ENCODE measurements around the gene GDE1.

Gene GDE1

GRCh38 chr16:19540241-19540970, 18.5 kb upstream of the GDE1 start:
- H3K4me3 ChIP-seq (ENCODE audit: low read depth, low read length): no peak overlapping the region
- no peak for TF ChIP-seq CTCF (IDR thresholded peaks at IDR 0.05; ENCODE audit: borderline replicate concordance, insufficient read depth, low read depth, low read length)

GRCh38 chr16:19532601-19533000, 10.7 kb upstream of the GDE1 start:
- H3K4me3 ChIP-seq (ENCODE audit: low read depth, low read length): no peak overlapping the region
- no peak for TF ChIP-seq CTCF (IDR thresholded peaks at IDR 0.05; ENCODE audit: borderline replicate concordance, insufficient read depth, low read depth, low read length)

GRCh38 chr16:19528666-19529065, 6.8 kb upstream of the GDE1 start:
- no peak for TF ChIP-seq CTCF (IDR thresholded peaks at IDR 0.05; ENCODE audit: borderline replicate concordance, insufficient read depth, low read depth, low read length)
- H3K4me3 ChIP-seq (ENCODE audit: low read depth, low read length): no peak overlapping the region

- no peak overlapping the region for H3K4me3 ChIP-seq (ENCODE audit: low read depth, low read length)
- no peak for TF ChIP-seq CTCF (IDR thresholded peaks at IDR 0.05; ENCODE audit: borderline replicate concordance, insufficient read depth, low read depth, low read length)
Measured at GRCh38 chr16:19527161-19527560, 5.3 kb upstream of the GDE1 start.

GRCh38 chr16:19525385-19525723, 3.5 kb upstream of the GDE1 start:
- no peak for TF ChIP-seq CTCF (IDR thresholded peaks at IDR 0.05; ENCODE audit: borderline replicate concordance, insufficient read depth, low read depth, low read length)
- peak overlapping the region; percentile 90 for H3K4me3 ChIP-seq (ENCODE audit: low read depth, low read length)

- no peak for TF ChIP-seq CTCF (IDR thresholded peaks at IDR 0.05; ENCODE audit: borderline replicate concordance, insufficient read depth, low read depth, low read length)
Measured at GRCh38 chr16:19524616-19525384, 2.9 kb upstream of the GDE1 start.

GRCh38 chr16:19524356-19524615, 2.4 kb upstream of the GDE1 start:
- no peak for TF ChIP-seq CTCF (IDR thresholded peaks at IDR 0.05; ENCODE audit: borderline replicate concordance, insufficient read depth, low read depth, low read length)
- peak overlapping the region; percentile 90 for H3K4me3 ChIP-seq (ENCODE audit: low read depth, low read length)

More at GRCh38 chr16:19524616-19525384, 2.9 kb upstream of the GDE1 start:
- peak overlapping the region; percentile 90 for H3K4me3 ChIP-seq (ENCODE audit: low read depth, low read length)
